ENCODE measurements around the gene LSM12.

Gene LSM12

DNA sequence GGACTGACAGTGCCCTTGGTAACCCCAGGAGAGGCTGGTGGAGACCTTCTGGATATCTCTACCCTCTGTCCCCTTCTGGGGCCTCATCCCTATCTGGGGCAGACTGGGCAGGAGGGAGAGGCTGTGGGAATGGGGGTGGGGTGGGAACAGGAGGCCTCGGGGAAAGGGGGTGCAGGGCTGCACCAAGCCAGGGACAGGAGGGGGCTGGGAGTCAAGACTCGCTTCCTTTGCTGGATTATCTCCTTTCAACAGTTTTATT, 28.8 kb upstream of the LSM12 start:
- DNase-seq (ENCODE audit: low spot score) = no peak
- in situ Hi-C loops (cut with MboI; ENCODE audit: low sequenced_read_pairs, unreplicated experiment) = no loop called here
- TF ChIP-seq, protein P1, sequence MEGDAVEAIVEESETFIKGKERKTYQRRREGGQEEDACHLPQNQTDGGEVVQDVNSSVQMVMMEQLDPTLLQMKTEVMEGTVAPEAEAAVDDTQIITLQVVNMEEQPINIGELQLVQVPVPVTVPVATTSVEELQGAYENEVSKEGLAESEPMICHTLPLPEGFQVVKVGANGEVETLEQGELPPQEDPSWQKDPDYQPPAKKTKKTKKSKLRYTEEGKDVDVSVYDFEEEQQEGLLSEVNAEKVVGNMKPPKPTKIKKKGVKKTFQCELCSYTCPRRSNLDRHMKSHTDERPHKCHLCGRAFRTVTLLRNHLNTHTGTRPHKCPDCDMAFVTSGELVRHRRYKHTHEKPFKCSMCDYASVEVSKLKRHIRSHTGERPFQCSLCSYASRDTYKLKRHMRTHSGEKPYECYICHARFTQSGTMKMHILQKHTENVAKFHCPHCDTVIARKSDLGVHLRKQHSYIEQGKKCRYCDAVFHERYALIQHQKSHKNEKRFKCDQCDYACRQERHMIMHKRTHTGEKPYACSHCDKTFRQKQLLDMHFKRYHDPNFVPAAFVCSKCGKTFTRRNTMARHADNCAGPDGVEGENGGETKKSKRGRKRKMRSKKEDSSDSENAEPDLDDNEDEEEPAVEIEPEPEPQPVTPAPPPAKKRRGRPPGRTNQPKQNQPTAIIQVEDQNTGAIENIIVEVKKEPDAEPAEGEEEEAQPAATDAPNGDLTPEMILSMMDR (IDR thresholded peaks at IDR 0.05; ENCODE audit: borderline replicate concordance, control extremely low read depth, extremely low read depth, insufficient read depth, missing control alignments) = no peak

DNA sequence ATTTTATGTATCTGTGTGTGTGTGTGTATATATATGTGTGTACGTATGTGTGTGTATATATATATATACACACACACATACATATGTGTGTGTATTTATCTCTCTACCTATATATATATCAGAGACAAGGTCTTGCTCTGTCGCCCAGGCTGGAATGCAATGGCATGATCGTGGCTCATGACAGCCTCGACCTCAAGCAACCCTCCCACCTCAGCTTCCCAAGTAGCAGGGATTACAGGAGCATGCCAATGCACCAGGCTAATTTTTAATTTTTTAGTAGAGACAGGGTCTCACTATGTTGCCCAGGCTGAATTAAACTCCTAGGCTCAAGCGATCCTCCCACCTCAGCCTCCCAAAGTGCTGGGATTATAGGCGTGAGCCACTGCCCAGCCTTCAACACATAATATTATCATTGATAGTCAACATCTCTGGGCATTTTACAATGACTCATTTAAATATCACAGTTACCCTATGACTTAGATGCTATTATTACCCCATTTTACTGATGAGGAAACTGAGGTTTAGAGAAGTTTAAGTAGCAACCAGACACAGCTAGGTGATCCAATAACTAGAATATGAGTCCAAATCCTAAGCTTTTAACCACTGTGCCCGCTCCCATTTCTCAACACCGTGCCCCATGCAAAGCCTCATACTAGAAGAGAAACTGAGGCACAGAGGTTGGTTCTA, 28.4 kb upstream of the LSM12 start:
- DNase-seq (ENCODE audit: low spot score) = no peak
- TF ChIP-seq, protein P1 (IDR thresholded peaks at IDR 0.05; ENCODE audit: borderline replicate concordance, control extremely low read depth, extremely low read depth, insufficient read depth, missing control alignments) = no peak
- in situ Hi-C loops (cut with MboI; ENCODE audit: low sequenced_read_pairs, unreplicated experiment) = no loop called here

DNA sequence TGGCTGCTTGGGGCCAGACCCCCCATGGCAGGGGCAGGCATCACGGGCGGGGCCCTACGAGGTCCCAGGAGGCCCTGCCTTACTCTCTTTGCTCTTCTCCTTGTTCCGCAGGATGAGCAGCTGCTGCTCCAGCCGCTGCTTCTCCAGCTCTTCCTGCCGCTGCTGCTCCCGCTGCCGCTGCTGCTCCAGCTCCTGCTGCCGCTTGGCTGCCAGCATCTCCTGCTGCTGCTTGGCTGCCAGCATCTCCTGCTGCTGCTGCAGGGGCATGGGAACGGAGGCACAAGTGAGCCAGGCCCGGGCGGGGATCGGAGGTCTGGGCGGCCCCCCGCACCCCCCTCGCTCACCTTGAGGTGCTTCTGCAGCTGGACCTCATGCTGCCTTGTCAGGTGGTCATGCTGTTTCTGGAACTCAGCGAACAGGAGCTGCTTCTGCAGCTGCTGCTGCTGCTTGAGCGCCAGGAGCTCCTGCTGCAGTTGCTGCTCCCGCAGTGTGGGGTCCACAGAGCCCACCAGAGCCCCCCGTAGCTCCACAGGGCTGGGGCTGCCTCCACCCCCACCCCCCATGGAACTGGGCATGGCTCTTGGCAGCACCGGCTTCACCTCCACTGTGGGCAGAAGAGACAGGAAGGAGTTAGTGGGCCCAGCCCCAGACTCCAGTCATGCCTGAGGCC, 26.9 kb upstream of the LSM12 start:
- TF ChIP-seq, protein P1 (IDR thresholded peaks at IDR 0.05; ENCODE audit: borderline replicate concordance, control extremely low read depth, extremely low read depth, insufficient read depth, missing control alignments) = no peak
- DNase-seq (ENCODE audit: low spot score) = no peak
- in situ Hi-C loops (cut with MboI; ENCODE audit: low sequenced_read_pairs, unreplicated experiment) = no loop called here

DNA sequence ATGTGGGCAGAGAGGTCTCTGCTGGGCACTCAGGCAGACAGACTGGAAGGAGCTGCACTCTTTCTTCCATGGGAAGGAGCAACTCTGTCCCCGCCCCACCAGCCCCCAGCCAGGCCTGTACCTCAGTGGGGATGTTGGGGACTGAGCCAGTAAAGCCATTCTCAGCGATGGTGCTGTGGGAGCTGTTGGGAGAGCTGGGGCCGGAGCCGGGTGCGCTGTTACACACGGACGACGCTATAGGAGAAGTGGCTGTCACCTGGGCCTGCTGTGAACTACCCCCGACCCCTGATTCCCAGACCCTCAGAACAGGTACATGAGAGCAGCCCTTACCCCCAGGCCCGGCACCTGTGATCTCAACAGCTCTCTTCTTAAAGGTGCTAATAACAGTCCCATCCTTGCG, 25.6 kb upstream of the LSM12 start:
- TF ChIP-seq, protein P1 (IDR thresholded peaks at IDR 0.05; ENCODE audit: borderline replicate concordance, control extremely low read depth, extremely low read depth, insufficient read depth, missing control alignments) = no peak
- in situ Hi-C loops (cut with MboI; ENCODE audit: low sequenced_read_pairs, unreplicated experiment) = no loop called here
- DNase-seq (ENCODE audit: low spot score) = no peak

DNA sequence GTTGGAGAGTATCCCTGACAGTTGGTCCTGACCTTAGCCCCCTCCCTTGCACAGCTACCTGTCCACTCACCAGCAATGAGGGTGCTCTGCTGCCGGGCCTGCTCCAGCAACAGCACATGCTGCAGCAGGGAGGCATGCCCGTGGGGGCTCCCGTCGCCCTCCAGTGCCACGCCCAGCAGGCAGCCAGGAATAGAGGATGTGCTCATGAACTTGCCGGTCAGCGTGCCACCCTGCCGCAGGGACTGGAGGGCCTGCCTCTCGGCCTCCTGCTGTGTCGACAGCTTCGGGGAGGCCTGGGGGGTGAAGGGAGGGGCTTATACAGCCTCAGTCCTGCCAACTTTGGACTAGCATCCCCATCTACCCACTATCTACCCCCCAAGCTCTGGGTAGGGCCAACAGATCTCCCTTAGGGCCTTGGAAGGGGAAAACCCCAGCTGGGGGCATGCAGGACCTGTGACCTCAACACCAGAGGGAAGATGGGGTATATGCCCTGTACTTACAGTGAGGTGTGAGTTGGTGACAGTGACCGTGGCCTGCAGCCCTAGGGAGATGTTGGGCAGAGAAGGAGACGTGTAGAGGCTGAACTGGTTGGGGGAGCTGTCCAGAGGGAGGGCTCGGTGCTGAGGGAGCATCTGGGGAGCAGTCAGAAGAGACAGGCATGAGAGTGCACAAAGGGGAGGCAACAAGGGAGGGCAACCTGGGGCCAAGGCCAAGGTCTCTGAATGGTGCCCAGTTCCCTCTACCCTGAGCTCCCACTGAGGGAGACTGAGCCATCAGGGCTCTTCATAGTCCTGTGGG, 24.9 kb upstream of the LSM12 start:
- DNase-seq (ENCODE audit: low spot score) = no peak
- in situ Hi-C loops (cut with MboI; ENCODE audit: low sequenced_read_pairs, unreplicated experiment) = no loop called here
- TF ChIP-seq, protein P1 (IDR thresholded peaks at IDR 0.05; ENCODE audit: borderline replicate concordance, control extremely low read depth, extremely low read depth, insufficient read depth, missing control alignments) = no peak

DNA sequence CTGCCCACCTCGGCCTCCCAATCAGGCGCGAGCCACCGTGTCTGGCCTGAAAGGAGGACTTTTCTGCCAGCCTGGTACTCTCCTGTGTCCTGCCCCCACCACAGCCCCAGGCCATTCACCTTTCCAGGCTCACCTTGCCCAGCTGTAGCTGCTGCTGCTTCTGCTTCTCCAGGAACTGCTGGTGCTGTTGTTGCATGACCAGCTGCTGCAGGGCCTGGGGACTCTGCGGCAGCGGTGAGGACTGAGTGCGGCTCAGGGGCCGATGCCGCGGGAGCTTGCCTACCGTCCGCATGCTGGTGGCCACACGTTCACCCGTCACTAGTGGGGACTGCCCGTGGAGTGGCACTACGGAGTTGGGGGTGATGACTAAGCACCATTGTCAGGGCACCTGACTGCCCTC, 21.8 kb upstream of the LSM12 start:
- no peak for DNase-seq (ENCODE audit: low spot score)
- TF ChIP-seq, protein P1 (IDR thresholded peaks at IDR 0.05; ENCODE audit: borderline replicate concordance, control extremely low read depth, extremely low read depth, insufficient read depth, missing control alignments) = no peak
- in situ Hi-C loops (cut with MboI; ENCODE audit: low sequenced_read_pairs, unreplicated experiment) = no loop called here
